HG03064 (cell line): ENCODE measurements around the gene SGTA.

Experiments
- ATAC-seq: cut with Tn5 transposase; IDR thresholded peaks from one replicate; pipeline ENCODE4 v1.9.1; 2021; ENCODE audit warnings: low read depth; ENCODE audit not compliant: unreplicated experiment

SGTA gene

DNA sequence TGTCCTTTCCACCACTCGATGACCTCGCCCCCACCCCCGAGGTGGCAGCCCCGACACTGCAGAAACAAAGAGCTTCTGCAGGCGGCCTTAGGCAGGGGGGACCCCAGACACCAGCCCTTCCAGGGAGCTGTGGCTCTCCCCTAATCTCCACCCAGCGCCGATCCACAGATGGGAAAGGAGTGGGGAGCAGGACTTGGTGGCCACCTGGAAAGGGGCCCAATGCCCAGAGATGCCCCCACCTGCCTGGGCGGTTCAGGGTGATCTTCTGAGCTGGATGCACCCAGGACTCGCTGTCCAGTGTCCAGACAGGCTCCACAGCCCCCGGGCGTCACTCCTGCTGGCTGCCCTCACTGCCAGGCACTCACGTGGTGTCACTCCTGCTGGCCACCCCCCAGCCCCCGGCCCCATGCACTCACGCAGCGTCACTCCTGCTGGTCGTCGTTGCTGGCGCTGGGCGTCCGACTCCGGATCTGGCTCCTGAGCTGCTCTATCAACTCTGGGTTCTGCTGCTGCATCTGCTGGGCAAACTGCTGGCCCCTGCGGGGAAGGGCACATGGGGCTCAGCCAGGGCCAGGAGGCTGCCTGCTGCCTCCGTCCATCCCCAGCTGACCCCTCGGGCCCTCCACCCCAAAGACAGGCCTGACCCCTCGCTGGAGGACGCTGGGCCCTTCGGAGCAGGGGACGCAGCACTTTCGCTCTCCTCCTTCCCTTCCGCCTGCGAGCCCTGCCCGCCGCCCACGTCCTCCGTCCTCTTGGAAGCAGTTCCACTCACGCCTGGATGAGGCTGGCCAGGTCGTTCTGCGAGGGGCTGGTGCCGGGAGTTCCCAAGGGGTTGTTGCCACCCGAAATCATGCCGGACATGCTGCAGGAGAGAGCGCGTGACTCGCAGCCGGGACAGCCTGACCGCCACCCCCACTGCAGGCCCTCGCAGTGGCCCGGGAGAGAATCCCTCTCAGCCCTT is 25.9 kb downstream of the SGTA start:
- ATAC-seq, result no peak

DNA sequence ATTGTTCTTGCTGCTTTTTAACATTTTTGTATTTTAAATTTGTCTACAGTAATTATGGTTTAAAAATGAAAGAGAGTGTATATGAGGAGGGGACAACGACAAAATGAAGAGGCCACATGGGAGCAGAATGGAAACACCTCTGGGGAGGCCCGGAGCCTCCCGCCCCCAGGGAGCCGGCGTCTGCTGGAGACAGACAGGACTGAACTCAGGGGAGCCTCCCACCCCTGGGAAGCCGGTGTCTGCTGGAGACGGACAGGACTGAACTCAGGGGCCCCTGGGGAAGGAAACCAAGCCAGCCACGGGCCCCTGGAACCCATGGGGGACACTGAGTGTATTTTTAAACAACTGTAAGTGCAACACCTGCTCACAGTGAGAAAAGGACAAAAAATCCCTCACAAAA is 26.6 kb downstream of the SGTA start:
- no peak for ATAC-seq

DNA sequence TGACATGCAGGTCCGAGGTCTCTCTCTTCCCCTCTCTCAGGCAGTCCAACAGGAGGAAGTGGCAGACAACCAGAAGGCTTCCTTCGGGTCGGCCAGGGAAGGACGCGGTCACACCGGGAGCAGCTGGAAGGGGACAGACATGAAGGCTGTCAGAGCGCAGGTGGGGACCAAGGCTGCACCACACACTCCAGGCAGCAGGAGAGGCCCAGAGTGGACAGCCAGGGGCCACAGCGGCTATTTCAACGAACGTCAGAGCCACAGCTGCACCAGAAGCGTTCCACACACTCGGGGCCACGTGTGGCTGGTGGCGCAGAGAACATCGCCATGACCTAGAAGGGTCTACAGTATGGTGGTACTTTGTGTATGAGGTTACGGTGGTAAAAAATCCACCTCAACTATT is 27.3 kb downstream of the SGTA start:
- ATAC-seq, result no peak

DNA sequence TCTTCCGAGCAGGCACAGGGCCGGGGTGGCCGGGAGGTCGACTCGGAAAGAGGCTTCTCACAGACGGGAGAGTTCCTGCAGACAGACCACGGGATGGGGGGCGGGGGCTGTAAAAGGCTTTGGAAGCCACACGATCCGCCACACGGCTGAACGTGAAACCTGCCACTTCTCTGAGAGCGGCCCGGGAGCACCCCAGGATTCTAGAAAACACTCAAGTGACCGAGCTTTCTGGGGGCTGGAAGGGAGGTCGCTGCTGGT is 27.7 kb downstream of the SGTA start:
- ATAC-seq, result no peak

DNA sequence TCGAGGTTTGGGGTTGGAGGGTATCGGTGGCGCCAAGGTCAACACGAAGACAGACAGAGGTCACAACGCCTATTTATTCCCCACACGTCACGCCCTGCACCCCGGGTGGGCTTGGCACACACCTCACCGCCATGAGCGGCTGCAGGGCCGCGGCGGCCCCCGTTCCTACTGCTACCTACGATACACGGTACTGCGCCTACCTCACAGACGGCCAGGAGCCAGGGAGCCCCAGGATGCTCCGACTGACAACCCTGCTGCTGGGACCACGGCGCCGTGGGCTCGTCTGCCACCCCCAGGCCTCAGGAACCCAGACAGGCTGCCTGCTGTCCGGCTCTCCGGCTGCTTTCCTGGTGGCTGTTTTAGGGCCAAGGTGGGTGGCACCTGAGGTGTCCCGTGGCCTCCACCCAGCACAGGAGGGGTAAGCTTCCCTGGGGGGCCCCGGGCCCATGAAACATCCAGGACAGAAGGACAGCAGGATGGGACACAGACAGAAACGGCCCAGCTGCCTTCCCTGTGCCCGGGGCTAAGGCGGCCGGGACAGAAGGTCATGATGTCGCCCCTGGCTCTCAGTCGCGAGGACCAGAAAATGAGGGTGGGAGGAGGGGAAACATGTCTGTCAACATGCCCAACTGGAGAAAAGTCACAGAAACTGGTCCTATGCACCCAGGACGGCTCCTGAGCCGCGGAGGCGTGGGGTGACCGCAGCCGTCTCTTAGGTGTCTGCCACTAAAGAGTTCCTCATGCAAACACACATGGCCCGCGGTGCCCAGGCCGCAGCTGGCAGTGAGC is 28.2 kb downstream of the SGTA start:
- no peak for ATAC-seq

DNA sequence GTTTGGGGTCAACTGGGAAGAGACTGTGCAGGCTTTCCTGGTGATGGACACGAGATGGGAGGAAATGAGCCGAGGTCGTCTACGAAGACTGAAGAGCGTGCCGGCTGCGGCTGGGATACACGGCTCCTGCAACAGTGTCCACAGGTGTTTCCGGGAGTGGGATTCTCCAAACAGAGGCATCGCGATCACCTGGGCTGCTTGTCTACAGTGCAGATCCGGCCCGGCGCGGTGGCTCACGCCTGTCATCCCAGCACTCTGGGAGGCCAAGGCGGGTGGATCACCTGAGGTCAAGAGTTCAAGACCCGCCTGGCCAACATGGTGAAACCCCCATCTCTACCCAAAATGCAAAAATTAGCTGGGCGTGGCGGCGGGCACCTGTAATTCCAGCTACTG is 31.6 kb downstream of the SGTA start:
- no peak for ATAC-seq

DNA sequence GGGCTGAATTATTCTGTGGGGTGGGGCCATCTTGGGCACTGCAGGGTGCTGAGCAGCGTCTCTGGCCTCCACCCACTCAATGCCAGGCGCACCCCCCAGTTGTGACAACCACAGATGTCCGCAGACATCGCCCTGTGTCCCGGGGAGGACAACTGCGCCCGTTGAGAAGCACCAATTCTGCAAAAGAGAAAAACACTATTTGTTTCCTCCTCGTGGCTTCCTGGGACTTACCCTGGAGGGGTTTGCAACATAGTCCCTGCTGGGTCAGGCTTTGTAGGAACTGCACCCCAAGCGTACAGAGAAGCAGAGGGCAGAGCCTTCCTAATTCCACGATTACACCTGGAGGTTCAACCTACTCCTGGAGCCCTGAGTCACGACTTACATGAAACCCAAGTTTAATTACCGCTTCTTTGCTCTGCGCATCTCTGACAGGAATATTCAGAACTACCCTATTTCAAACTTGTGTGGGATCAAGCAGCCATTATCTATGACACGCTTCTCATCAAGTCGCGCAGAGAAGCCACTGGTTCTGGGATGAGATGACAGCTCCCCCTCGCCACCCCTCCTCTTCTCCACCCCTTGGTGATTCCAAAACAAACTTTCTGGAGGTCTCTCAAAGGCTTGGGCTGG is 32.1 kb downstream of the SGTA start:
- ATAC-seq, result no peak

DNA sequence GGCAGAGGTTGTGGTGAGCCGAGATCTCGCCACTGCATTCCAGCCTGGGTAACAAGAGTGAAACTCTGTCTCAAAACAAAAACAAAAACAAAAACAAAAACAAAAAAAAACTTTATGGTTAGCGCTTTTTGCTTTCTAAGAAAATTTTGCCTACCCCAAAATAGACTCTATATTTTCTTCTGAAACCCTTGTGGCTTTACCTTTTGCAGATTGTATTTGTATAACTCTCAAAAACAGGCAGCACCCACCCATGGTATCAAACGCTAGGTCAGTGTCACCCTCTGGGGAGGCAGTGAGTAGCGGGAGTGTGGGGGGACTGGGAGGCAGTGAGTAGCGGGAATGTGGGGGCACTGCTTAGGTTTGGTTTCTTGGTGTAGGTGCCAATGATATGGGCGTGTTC is 35.7 kb downstream of the SGTA start:
- no peak for ATAC-seq

DNA sequence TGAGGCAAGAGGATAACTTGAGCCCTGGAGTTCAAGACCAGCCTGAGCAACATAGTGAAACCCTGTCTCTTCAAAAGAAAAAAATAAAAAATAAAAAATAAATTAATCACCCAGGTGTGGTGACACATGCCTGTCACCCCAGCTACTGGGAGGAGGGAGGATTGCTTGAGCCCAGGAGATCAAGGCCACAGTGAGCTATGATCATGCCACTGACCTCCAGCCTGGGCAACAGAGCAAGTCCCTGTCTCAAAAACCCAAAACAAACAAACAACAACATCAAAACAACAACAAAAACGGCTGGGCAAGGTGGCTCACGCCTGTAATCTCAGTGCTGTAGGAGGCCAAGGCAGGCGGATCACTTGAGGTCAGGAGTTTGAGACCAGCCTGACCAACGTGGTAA is 39.0 kb downstream of the SGTA start:
- ATAC-seq, result no peak

DNA sequence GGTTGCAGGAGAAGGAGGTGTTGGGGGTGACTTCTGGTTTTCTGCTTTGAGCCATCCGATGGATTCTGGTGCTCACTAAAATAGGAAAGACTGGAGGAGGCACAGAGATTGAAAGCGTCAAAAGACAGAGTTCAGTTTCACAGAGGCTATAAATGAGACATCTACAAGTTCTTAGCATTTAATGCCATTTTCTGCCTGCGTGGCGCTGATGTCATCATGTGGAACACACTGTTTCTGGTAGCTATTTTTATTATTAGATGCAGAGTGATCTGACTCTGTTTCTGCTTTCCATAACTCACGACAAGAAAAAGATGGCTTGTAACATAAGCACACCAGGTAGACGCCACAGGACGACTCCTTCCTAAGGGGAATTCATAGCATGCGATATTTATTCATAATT is 40.0 kb downstream of the SGTA start:
- ATAC-seq, result no peak

DNA sequence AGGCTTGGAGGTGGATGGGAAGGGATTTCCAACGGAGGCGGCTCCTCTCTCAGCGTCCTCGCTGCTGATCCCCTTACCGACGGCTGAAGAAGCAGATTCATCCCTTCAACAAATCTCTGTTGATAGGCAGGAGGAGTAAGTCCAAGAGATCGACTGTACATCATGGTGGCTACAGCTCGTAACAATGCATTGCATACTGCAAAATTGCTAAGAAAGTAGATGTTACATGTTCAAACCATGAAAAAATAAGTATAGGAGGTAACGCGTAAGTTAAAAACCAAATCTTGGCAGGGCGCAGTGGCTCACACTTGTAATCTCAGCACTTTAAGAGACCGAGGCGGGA is 42.8 kb downstream of the SGTA start:
- ATAC-seq, result no peak

DNA sequence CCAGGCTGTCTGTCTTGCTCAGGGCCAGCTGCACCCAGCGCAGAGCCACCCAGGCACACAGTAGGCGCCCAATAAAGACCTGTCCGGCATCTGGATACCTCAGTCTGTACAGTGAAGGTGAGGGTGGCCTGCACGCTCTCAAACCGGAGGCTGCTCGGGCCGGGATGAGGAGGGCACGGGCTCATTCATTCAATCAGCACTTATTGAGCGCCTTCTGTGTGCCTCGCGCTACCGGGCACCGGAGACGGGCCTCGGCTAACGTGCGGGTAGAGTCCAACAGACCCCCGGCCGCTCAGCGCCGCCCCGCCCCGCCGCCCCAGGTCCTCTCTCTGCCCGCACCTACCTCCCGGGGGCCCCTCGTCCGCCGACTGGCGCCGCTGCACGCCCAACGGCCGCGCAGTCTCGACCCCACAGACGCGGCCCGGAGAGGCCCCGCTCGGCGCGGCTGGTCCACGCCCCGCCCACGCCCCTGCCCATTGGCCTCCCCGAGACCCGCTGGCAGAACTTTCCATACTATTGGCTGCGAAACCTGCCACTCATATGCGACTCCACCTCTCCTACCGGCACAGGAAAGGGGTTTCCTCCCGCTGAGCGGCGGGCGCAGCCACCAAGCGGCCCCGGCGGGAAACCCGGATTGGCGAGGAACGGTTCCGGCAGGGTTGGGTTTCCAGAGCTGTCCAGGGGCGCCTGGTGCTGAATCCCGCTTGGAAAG is 43.3 kb downstream of the SGTA start, which contains the start of gene SLC39A3:
SLC39A3 (minus strand) TSS at position 416 of the 712 bp plus-strand sequence. CDS start 2,760 bp downstream, outside the sequence.
- ATAC-seq, result peak; percentile 60

DNA sequence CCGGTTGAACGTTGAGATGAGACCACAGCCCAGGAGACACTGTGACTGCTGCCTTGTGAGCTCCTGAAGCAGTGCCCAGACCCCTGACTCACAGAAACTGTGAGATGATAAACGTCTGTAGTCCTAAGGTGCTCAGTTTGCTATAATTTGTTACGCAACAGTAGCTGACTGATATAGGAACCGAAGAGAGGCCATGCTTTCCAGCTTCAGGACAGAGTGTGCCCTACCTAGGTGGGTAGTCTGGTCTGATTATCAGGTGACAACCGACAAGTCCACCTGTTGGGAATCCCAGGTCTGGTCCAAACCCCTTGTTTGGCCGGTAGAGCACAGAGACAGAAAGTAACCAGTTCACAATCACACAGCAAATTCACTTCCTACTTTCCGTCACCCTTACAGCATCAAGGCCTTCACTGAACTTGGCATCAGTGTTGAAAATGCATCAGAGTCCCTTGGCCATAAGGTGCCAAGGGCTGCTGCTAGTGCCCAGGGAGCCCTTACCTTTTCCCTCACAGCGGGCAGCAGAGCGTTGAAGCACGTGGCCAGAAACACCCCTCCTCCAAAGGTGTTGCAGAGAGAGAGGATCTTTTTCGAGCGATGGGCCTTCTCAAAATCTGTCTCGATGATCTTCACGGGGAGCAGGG is 46.4 kb downstream of the SGTA start:
- no peak for ATAC-seq

DNA sequence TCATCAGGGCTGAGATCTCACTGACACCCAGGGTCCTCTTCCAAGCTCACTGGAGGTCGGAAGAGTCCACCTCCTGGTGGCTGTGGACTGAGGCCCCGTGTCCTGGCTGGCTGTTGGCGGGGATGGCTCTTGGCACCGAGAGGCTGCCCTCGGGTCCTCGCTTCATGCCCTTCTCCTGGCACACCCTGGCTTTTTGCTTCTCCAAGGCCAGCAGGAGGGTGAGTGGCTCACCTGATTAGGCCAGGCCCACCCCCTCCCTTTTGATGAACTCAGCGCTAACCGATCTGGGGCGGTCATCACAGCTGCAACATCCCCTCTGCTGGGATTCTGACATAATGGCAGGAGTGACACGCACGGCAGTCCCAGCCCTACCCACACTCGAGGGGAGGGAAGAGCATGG is 47.7 kb downstream of the SGTA start:
- no peak for ATAC-seq

DNA sequence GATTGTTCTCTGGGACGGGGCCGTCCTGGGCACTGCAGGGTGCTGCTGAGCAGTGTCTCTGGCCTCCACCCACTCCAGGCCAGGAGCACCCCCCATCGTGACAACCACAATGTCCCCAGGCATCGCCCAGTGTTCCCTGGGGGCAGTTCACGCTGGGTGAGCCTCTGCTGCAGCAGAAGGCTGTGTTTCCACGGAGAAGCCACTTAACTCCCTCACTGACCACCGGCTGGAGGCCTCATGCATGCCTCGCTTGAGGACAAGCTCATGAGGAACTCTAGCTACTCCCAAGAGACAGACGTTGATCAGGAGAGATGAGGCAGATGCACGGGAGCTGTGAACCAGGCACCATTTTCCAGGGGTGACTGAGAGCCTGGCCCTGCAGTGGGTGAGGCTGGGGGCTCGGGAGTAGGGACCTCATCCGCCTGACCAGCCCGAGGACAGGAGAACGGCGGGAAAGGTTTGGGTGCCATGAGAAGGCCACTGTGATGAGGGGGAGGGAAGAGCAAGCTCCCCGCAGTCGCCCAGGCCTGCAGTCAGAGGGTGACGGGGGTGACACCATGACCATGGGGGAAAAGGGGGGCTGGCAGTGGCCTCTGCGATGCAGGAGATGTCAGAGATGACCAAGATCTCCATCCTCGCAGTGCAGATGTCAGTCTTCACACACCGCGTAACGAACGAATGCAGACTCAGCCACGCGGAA is 48.3 kb downstream of the SGTA start:
- no peak for ATAC-seq

DNA sequence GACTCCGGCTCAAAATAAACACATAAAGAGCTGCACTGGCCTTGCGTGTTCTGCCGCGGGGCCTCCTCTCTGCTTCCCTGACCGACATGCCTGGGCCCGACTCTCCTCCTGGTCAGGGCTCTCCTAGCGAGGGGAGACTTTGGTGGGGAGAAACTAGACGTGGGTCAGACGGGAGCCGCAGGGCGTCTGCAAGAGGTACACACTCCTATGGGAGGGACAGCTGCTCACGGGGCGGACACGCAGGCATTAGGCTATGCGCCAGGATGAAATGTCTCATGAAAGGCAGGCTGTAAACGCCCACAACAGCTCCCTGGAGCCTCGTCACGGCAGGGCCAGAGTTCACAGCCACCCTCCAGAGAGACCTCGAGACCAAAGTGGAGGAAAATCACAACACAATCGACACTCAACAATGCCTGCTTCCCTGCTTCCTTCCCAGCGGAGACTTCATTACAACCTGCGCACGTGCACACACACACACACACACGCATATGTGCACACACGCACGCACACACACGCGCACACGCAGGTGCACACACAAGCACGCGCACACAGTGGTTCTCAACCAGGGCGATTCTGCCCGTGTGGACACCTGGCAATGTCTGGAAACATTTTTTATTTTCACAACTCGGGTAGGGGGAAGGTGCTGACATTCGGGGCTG is 49.0 kb downstream of the SGTA start:
- ATAC-seq, result no peak

DNA sequence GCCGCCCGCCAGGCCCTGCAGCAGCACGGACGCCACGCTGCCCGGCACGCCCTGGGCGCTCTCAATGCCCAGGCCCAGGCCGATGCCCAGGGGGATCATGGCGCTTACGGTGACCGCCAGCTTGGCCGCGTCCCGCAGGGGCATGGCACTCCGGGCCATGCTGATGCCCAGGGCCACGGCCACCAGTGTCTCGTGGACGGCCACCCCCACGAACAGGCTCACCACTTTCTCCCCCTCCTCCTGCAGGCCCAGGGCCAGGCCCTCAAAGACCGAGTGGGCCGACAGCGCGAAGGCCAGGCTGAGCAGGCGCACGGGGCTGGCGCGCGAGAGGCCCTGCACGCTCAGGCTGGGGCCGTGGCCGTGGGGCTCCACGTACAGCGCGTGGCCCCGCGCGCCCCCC is 50.2 kb downstream of the SGTA start:
- no peak for ATAC-seq

DNA sequence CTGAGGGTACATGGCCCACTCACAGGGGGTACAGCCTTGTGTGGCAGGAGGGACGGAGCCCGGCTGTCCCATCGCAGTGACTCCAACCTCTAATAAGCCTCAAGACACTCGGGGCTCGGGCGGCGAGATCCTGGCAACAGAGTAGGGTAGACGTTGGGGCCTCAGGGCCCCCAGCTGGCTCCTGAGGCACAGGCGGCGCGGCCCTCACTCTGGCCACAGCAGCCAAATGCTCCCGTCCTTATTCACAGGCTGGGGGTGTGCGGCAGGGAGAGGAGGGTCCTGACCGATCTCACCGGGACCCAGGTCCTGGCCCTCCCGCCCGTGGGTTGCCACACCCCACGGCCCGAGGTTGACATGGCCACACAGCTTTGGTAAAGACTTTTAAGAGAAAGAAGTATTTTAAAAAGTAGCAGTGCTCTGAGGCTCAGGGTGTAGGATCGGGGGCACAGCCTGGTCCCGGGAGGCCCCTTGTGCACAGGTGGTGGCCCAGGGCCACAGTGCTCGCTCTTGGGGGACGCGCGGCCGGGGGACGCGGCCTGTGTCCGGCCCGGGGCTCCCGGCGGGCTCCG is 50.8 kb downstream of the SGTA start:
- ATAC-seq, result no peak
